Astrocyte of the spinal cord (primary cell): ENCODE data around the gene STIM1.

Experiments used
- DNase-seq: peaks from one replicate; pipeline ENCODE4 v3.0.0; 2011; ENCODE audit warnings: low read depth, low spot score
- H3K4me3 ChIP-seq: 2 replicates; pipeline ENCODE4 v1.5.1; 2011; ENCODE audit warnings: low read depth, mild to moderate bottlenecking, low read length, moderate library complexity
- CTCF ChIP-seq: IDR thresholded peaks from 2 replicates; pipeline ENCODE4 v1.5.1; 2012; ENCODE audit warnings: low read depth, mild to moderate bottlenecking, low read length, inconsistent platforms
- in situ Hi-C: cut with HindIII; loops from 2 replicates; pipeline ENCODE4 v1.10.0; 2017; ENCODE audit warnings: low sequenced_read_pairs

The STIM1 gene

GRCh38 chr11:4095509-4096230 is 240.2 kb downstream of the STIM1 start:
- no peak for TF ChIP-seq CTCF
- DNase-seq = peak; percentile 42
- in situ Hi-C loops = no loop called here

GRCh38 chr11:4098026-4098621 is 242.7 kb downstream of the STIM1 start:
- no peak overlapping the region for H3K4me3 ChIP-seq
- DNase-seq = no peak
- in situ Hi-C loops = no loop called here
- no peak for TF ChIP-seq CTCF

More at GRCh38 chr11:4095509-4096230, 240.2 kb downstream of the STIM1 start:
- H3K4me3 ChIP-seq = peak overlapping the region; percentile 80

- no peak for TF ChIP-seq CTCF
- H3K4me3 ChIP-seq = no peak overlapping the region
- no peak for DNase-seq
- in situ Hi-C loops = no loop called here
Observed at GRCh38 chr11:4102711-4103110, 247.2 kb downstream of the STIM1 start.

GRCh38 chr11:4103269-4103668 is 247.8 kb downstream of the STIM1 start:
- DNase-seq = no peak
- in situ Hi-C loops = no loop called here
- H3K4me3 ChIP-seq = no peak overlapping the region
- TF ChIP-seq CTCF = no peak

- no peak overlapping the region for H3K4me3 ChIP-seq
- no peak for DNase-seq
- no peak for TF ChIP-seq CTCF
- in situ Hi-C loops = no loop called here
Observed at GRCh38 chr11:4105916-4106315, 250.5 kb downstream of the STIM1 start.

- no peak for TF ChIP-seq CTCF
- DNase-seq = no peak
- in situ Hi-C loops = no loop called here
- no peak overlapping the region for H3K4me3 ChIP-seq
Observed at GRCh38 chr11:4111834-4112233, 256.4 kb downstream of the STIM1 start.
